Activated naive CD4-positive, alpha-beta T cell treated with Interleukin-2 at 50 U/mL for 16 hours (primary cell): Measurements from ENCODE around the gene SPANXA2.
"Not testable (repeated sequence)": the region's sequence is repeated elsewhere in the genome, so short reads cannot be mapped to it uniquely, and the experiment has no call there.

Experiments
- DNase-seq: peaks from one replicate; pipeline ENCODE4 v3.0.0-alpha.2; 2020

Gene SPANXA2

GRCh38 chrX:141589408-141589807 lies at the start of gene SPANXA2:
TSS of gene SPANXA2 (plus strand) at chrX:141589708. CDS start at chrX:141589768, 60 bp downstream.
- DNase-seq: not testable (repeated sequence)

GRCh38 chrX:141542551-141542950 lies 47.0 kb upstream of the SPANXA2 start:
- DNase-seq: not testable (repeated sequence)

DNA sequence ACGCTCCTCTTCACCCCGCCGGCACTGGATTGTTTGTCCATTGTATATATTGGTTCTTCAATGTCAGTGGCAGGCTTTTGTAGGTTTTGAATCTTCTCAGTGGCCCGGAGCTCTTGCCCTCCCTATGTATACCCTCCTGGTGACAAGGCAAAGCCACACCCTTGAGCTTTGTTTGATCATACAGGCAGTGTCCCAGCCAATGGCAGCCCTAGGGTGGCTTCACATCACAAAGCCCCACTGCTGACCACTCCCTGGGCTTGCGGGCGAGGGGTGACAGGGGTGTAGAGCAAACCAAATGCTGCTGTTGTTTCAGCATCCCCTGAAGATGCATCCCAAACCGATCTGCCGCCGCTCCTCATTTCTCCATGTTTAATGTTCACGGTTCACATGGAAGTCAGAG lies 4.9 kb upstream of the SPANXA2 start, which contains the start of gene SPANXA1:
Gene SPANXA1 (minus strand): TSS at position 101 of the 400 bp plus-strand sequence. CDS start 60 bp downstream, at position 41.
- DNase-seq: not testable (repeated sequence)

GRCh38 chrX:141609111-141609510 lies 19.6 kb downstream of the SPANXA2 start:
- DNase-seq: no peak

DNA sequence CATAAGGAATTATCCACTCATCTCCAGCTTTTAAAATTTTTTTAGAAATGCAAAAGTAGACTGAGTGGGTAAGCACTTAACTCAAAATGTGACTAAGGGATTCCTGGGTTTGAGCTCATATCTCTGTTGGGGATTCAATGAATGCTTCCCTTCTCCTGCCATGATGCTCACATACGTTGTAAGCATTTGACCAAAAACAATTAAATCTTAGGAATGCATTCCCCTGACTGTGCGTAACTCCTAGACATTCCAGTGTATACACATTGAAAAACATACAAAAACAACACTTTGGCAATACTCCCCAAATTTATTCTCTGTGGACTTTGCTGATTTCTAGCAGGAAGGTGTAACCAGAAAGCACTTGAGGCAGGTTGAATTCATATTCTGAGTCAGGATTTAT lies 29.8 kb downstream of the SPANXA2 start:
- DNase-seq: no peak

- DNase-seq: no peak
These were observed 42.6 kb downstream of the SPANXA2 start for GRCh38 chrX:141632124-141632523.

- DNase-seq: no peak
These were observed 49.0 kb downstream of the SPANXA2 start for GRCh38 chrX:141638550-141638949.
